B cell (primary cell): Measurements from ENCODE around the gene KAZN. TPM values are rescaled to one million over a fixed set of nuclear protein-coding genes. Genes with fewer than 3 reads are reported as not detected.

Experiments used
- ATAC-seq: fragments of 200-7000 bp; cut with Tn5 transposase; one replicate; pipeline ENCODE4 v1.10.0; 2021; ENCODE audit warnings: low read depth, mild to moderate bottlenecking, moderate number of reproducible peaks, moderate library complexity
- CTCF ChIA-PET: fragments of 350-600 bp; sonication (Branson Sonifier 250); formaldehyde crosslinking; loops from one replicate; lab custom pipeline; 2021; ENCODE audit warnings: antibody characterized with exemption, inconsistent platforms; lab: Charles Lee
- POLR2A ChIA-PET: fragments of 350-600 bp; sonication (Branson Sonifier 250); formaldehyde crosslinking; loops from one replicate; lab custom pipeline; 2021; ENCODE audit warnings: antibody characterized with exemption; lab: Charles Lee
- DNase-seq: peaks from one replicate; pipeline ENCODE4 v3.0.0; 2013
- H2AFZ ChIP-seq: 2 replicates; pipeline ENCODE4 v1.6.1; 2012; ENCODE audit warnings: mild to moderate bottlenecking, low read depth, low read length; ENCODE audit not compliant: insufficient read depth, poor library complexity, severe bottlenecking
- H3K27ac ChIP-seq, 2 donors: 1 replicate in 1 of 2; 2 replicates in 1 of 2; pipeline ENCODE4 v1.5.1; 2012 to 2013; ENCODE audit warnings: low read length in 2 of 2, mild to moderate bottlenecking in 2 of 2, moderate library complexity in 1 of 2
- H3K27me3 ChIP-seq, 4 experiments: fragments of 200-600 bp in 1 of 4; sonication (generic) in 1 of 4; replicated peaks in 1 of 4; 1 replicate in 2 of 4; 2 replicates in 2 of 4; pipeline versions ENCODE4 v1.6.1 to v1.7.0; 2013 to 2016; ENCODE audit warnings: low read length in 3 of 4, mild to moderate bottlenecking in 2 of 4, mixed read lengths in 1 of 4, moderate library complexity in 1 of 4; ENCODE audit not compliant: insufficient read depth in 4 of 4, control insufficient read depth in 3 of 4; ENCODE audit errors: control extremely low read depth in 1 of 4
- H3K36me3 ChIP-seq, 2 experiments: replicated peaks in 1 of 2; 1 replicate in 1 of 2; 2 replicates in 1 of 2; pipeline versions ENCODE4 v1.6.1 to v1.7.1; 2013; ENCODE audit warnings: low read length in 1 of 2; ENCODE audit not compliant: insufficient read depth in 2 of 2, control insufficient read depth in 1 of 2; ENCODE audit errors: control extremely low read depth in 1 of 2, extremely low read depth in 1 of 2
- H3K4me1 ChIP-seq, 2 donors: fragments of 200-600 bp in 1 of 2; sonication (generic) in 1 of 2; 1 replicate in 1 of 2; 2 replicates in 1 of 2; pipeline versions ENCODE4 v1.5.1 to v1.6.1; 2013 to 2017; ENCODE audit warnings: low read length in 2 of 2; ENCODE audit not compliant: control insufficient read depth in 2 of 2, insufficient read depth in 2 of 2
- H3K4me2 ChIP-seq: replicated peaks from 2 replicates; pipeline ENCODE3; 2012; ENCODE audit warnings: mild to moderate bottlenecking, low read depth, low read length; ENCODE audit not compliant: poor library complexity, severe bottlenecking
- H3K4me3 ChIP-seq, 5 experiments: fragments of 200-600 bp in 1 of 5; sonication (generic) in 1 of 5; 1 replicate in 3 of 5; 2 replicates in 2 of 5; pipeline versions ENCODE4 v1.5.1 to v1.7.0; 2011 to 2016; ENCODE audit warnings: low read length in 4 of 5, mild to moderate bottlenecking in 4 of 5, low read depth in 2 of 5, control low read depth in 1 of 5, moderate library complexity in 1 of 5; ENCODE audit not compliant: insufficient read depth in 1 of 5; ENCODE audit errors: control extremely low read depth in 1 of 5, extremely low read depth in 1 of 5
- H3K79me2 ChIP-seq: fragments of 200-600 bp; sonication (generic); one replicate; pipeline ENCODE4 v1.6.0; 2016; ENCODE audit warnings: low read length; ENCODE audit not compliant: control insufficient read depth, insufficient read depth
- H3K9ac ChIP-seq: fragments of 200-600 bp; sonication (generic); 2 replicates; pipeline ENCODE4 v1.6.1; 2017; ENCODE audit warnings: mild to moderate bottlenecking, low read length, moderate library complexity
- H3K9me3 ChIP-seq, 3 donors: one replicate each; pipeline versions ENCODE4 v1.6.1 to v1.7.1; 2013; ENCODE audit warnings: low read length in 2 of 3; ENCODE audit not compliant: control insufficient read depth in 2 of 3, insufficient read depth in 1 of 3; ENCODE audit errors: control extremely low read depth in 1 of 3
- H4K20me1 ChIP-seq: 2 replicates; pipeline ENCODE4 v1.6.0; 2012; ENCODE audit warnings: mild to moderate bottlenecking, low read length; ENCODE audit not compliant: insufficient read depth, control insufficient read depth, poor library complexity, severe bottlenecking
- H3K27ac Mint-ChIP-seq: one replicate; pipeline ENCODE4 v1.8.0; 2021; ENCODE audit warnings: mixed read lengths
- H3K27me3 Mint-ChIP-seq: one replicate; pipeline ENCODE4 v1.8.0; 2021; ENCODE audit warnings: mixed read lengths
- H3K4me1 Mint-ChIP-seq: one replicate; pipeline ENCODE4 v1.8.0; 2021; ENCODE audit warnings: mixed read lengths
- H3K4me3 Mint-ChIP-seq: one replicate; pipeline ENCODE4 v1.8.0; 2021; ENCODE audit warnings: mixed read lengths
- H3K9me3 Mint-ChIP-seq: one replicate; pipeline ENCODE4 v1.8.0; 2022; ENCODE audit warnings: mixed read lengths; ENCODE audit not compliant: insufficient read depth
- CTCF ChIP-seq: fragments of 200-600 bp; IDR thresholded peaks from one replicate; pipeline ENCODE4 v1.8.0; 2022; ENCODE audit warnings: antibody characterized with exemption, mild to moderate bottlenecking
- EZH2 ChIP-seq: IDR thresholded peaks from 2 replicates; pipeline ENCODE4 v1.6.1; 2012; ENCODE audit warnings: borderline replicate concordance, low read depth, mild to moderate bottlenecking, moderate library complexity, low read length; ENCODE audit not compliant: insufficient read depth, poor library complexity, severe bottlenecking
- WGBS: methylation state at CpG from one replicate; pipeline ENCODE4 v1.1.5; 2013; ENCODE audit warnings: missing lambda C conversion rate; ENCODE audit not compliant: insufficient coverage; 5-methylcytosine and 5-hydroxymethylcytosine counted together
- intact Hi-C: fragments of 100-400 bp; cut with micrococcal nuclease; formaldehyde crosslinking; loops from one replicate; pipeline ENCODE4 v1.10.0; 2022
- polyA plus RNA-seq: library from polyadenylated mRNA; depleted of rRNA; stranded (reverse); fragments of >200 nt; gene quantifications from 2 replicates; pipeline ENCODE4 v1.2.3, GENCODE V29; 2012
- total RNA-seq, 2 donors: library from RNA; stranded (reverse); fragments of 120-200 nt in 1 of 2; gene quantifications; 1 replicate in 1 of 2; 2 replicates in 1 of 2; pipeline versions ENCODE4 v1.2.3 to v1.2.4, GENCODE V29; 2013 to 2022

The KAZN gene
- total and polyA plus RNA-seq, 2 donors (not counting 1 experiment from before 2014, with no cell fraction given): 0.13 to 0.39 TPM

GRCh38 chr1:15151377-15151806 lies 552.9 kb downstream of the KAZN start:
- DNase-seq: no peak
- Mint-ChIP-seq H3K4me1 (peaks cover 14% of the 10 kb centered on the region), H3K9me3 (no peaks in the 10 kb centered on the region), H3K27ac (no peak overlapping the region), H3K4me3 (no peak overlapping the region), H3K27me3 (peaks cover 57% of the 10 kb centered on the region)
- H3K79me2 ChIP-seq: no peaks in the 10 kb centered on the region
- no peak for ATAC-seq
- no peaks in the 10 kb centered on the region for H3K36me3 ChIP-seq
- CTCF ChIA-PET: no interaction called here
- no peak overlapping the region for H3K4me3 ChIP-seq
- POLR2A ChIA-PET: no interaction called here
- H3K9ac ChIP-seq: no peak overlapping the region
- no peak for TF ChIP-seq CTCF
- no peak for TF ChIP-seq EZH2
- H4K20me1 ChIP-seq: no peaks in the 10 kb centered on the region
- peaks cover 25 to 29% of the 10 kb centered on the region in 2 donors for H3K4me1 ChIP-seq
- no peak overlapping the region for H3K27ac ChIP-seq
- intact Hi-C loops: no loop called here
- 84% methylated on average over 4 of the region's 5 CpGs for WGBS
- peaks cover 0 to 4% (median 0%) of the 10 kb centered on the region in 3 donors for H3K9me3 ChIP-seq
- peaks cover 0 to 48% (median 23%) of the 10 kb centered on the region in 4 experiments for H3K27me3 ChIP-seq
- no peak overlapping the region for H2AFZ ChIP-seq
- no peak overlapping the region for H3K4me2 ChIP-seq

- H3K9ac ChIP-seq: no peak overlapping the region
- H3K4me3 ChIP-seq: no peak overlapping the region
- H3K4me1 ChIP-seq: peaks cover 28 to 31% of the 10 kb centered on the region in 2 donors
- no peak overlapping the region for H2AFZ ChIP-seq
- ChIA-PET POLR2A (no interaction called here), CTCF (no interaction called here)
- no CpG with 5 or more reads among the region's 3 CpGs for WGBS
- peaks cover 16% of the 10 kb centered on the region for H3K4me1 Mint-ChIP-seq
- H3K9me3 Mint-ChIP-seq: no peaks in the 10 kb centered on the region
- H3K27ac ChIP-seq: no peak overlapping the region
- H3K4me2 ChIP-seq: no peak overlapping the region
- no peak overlapping the region for H3K4me3 Mint-ChIP-seq
- DNase-seq (no peak), ATAC-seq (no peak)
- peaks cover 0 to 44% (median 23%) of the 10 kb centered on the region in 4 experiments for H3K27me3 ChIP-seq
- no peaks in the 10 kb centered on the region for H3K36me3 ChIP-seq
- TF ChIP-seq CTCF (no peak), EZH2 (no peak)
- H3K9me3 ChIP-seq: peaks cover 0 to 4% (median 0%) of the 10 kb centered on the region in 3 donors
- intact Hi-C loops: no loop called here
- peaks cover 57% of the 10 kb centered on the region for H3K27me3 Mint-ChIP-seq
- H4K20me1 ChIP-seq: no peaks in the 10 kb centered on the region
- H3K27ac Mint-ChIP-seq: no peak overlapping the region
- no peaks in the 10 kb centered on the region for H3K79me2 ChIP-seq
Observed at GRCh38 chr1:15151871-15152270, 553.4 kb downstream of the KAZN start.
